Activated T-cell treated with anti-CD3 and anti-CD28 coated beads, Interleukin-2, amount 50 U/mL, for 1 hour (primary cell): ENCODE results near the gene UNC93A.
"Not testable (repeated sequence)": the region's sequence is repeated elsewhere in the genome, so short reads cannot be mapped to it uniquely, and the experiment has no call there.

ENCODE experiments used
- DNase-seq: peaks from one replicate; pipeline ENCODE4 v3.0.0-alpha.2; 2020

The UNC93A gene

GRCh38 chr6:167272151-167272550 is 19.0 kb upstream of the UNC93A start:
- DNase-seq = no peak

GRCh38 chr6:167272696-167273379 is 18.3 kb upstream of the UNC93A start:
- no peak for DNase-seq

GRCh38 chr6:167274270-167274669 is 16.8 kb upstream of the UNC93A start:
- no peak for DNase-seq

- DNase-seq = no peak
Observed at GRCh38 chr6:167275001-167275400, 16.1 kb upstream of the UNC93A start.

GRCh38 chr6:167275436-167275835 is 15.7 kb upstream of the UNC93A start:
- no peak for DNase-seq

- DNase-seq = no peak
Observed at GRCh38 chr6:167276772-167277533, 14.2 kb upstream of the UNC93A start.

- not testable (repeated sequence) for DNase-seq
Observed at GRCh38 chr6:167278173-167278940, 12.8 kb upstream of the UNC93A start.

GRCh38 chr6:167279766-167280446 is 11.2 kb upstream of the UNC93A start:
- no peak for DNase-seq

GRCh38 chr6:167280466-167280865 is 10.6 kb upstream of the UNC93A start:
- DNase-seq = not testable (repeated sequence)

GRCh38 chr6:167282165-167282564 is 8.9 kb upstream of the UNC93A start:
- DNase-seq = no peak

GRCh38 chr6:167284565-167284964 is 6.5 kb upstream of the UNC93A start:
- not testable (repeated sequence) for DNase-seq

GRCh38 chr6:167285077-167285770 is 5.9 kb upstream of the UNC93A start:
- DNase-seq = no peak

GRCh38 chr6:167287513-167288048 is 3.5 kb upstream of the UNC93A start:
- DNase-seq = no peak

GRCh38 chr6:167288591-167289225 is 2.4 kb upstream of the UNC93A start:
- DNase-seq = peak; percentile 25

GRCh38 chr6:167289291-167289690 is 1.8 kb upstream of the UNC93A start:
- not testable (repeated sequence) for DNase-seq

GRCh38 chr6:167291623-167292300 is 647 bp downstream of the UNC93A start:
- no peak for DNase-seq

GRCh38 chr6:167292301-167293087 is 1.4 kb downstream of the UNC93A start:
- DNase-seq = no peak

- no peak for DNase-seq
Observed at GRCh38 chr6:167293088-167293589, 2.0 kb downstream of the UNC93A start.

- DNase-seq = no peak
Observed at GRCh38 chr6:167293590-167294091, 2.5 kb downstream of the UNC93A start.

GRCh38 chr6:167294241-167294640 is 3.1 kb downstream of the UNC93A start:
- DNase-seq = no peak
